SU-DHL-6 (cell line): ENCODE measurements around the gene PARD6A.

ENCODE experiments used
- H2AFZ ChIP-seq: fragments of 200-600 bp; sonication (generic); 2 replicates; pipeline ENCODE4 v1.6.1; 2014; ENCODE audit warnings: low read depth, mild to moderate bottlenecking, moderate library complexity, mixed read lengths, antibody characterized with exemption, low read length; ENCODE audit not compliant: severe bottlenecking
- H3F3A ChIP-seq: fragments of 200-600 bp; shearing (Covaris generic); 2 replicates; pipeline ENCODE4 v1.6.0; 2016; ENCODE audit warnings: antibody characterized with exemption, mild to moderate bottlenecking; ENCODE audit not compliant: insufficient read depth
- H3K27ac ChIP-seq: fragments of 200-600 bp; sonication (generic); 2 replicates; pipeline ENCODE4 v1.5.1; 2016; ENCODE audit warnings: low read depth, mild to moderate bottlenecking, low read length, moderate library complexity, mixed read lengths
- H3K27me3 ChIP-seq: fragments of 200-600 bp; sonication (generic), shearing (Covaris generic); 2 replicates; pipeline ENCODE4 v1.6.0; 2014; ENCODE audit warnings: mild to moderate bottlenecking, low read length
- H3K36me3 ChIP-seq: fragments of 200-600 bp; sonication (generic); 2 replicates; pipeline ENCODE4 v1.6.1; 2014; ENCODE audit warnings: mild to moderate bottlenecking, low read length, mixed read lengths
- H3K4me2 ChIP-seq: fragments of 300-600, 200-600 bp; shearing (Covaris generic), sonication (generic); 2 replicates; pipeline ENCODE4 v1.6.0; 2014; ENCODE audit warnings: low read length, low read depth, mild to moderate bottlenecking; ENCODE audit not compliant: poor library complexity, severe bottlenecking
- H3K4me3 ChIP-seq: fragments of 200-600 bp; sonication (generic); 2 replicates; pipeline ENCODE4 v1.5.1; 2014; ENCODE audit warnings: antibody characterized with exemption, low read length, mild to moderate bottlenecking, mixed read lengths; ENCODE audit not compliant: insufficient read depth, poor library complexity, severe bottlenecking
- H3K79me2 ChIP-seq: fragments of 200-600 bp; sonication (generic); 2 replicates; pipeline ENCODE4 v1.6.1; 2014; ENCODE audit warnings: mild to moderate bottlenecking, low read length, moderate library complexity; ENCODE audit not compliant: insufficient read depth
- H3K9ac ChIP-seq: fragments of 200-600 bp; sonication (generic); 2 replicates; pipeline ENCODE4 v1.7.0; 2014; ENCODE audit warnings: mild to moderate bottlenecking, low read length
- H3K9me2 ChIP-seq: fragments of 200-600 bp; sonication (generic); replicated peaks from 2 replicates; pipeline ENCODE4 v1.6.1; 2014; ENCODE audit warnings: low read length; ENCODE audit not compliant: insufficient read depth
- H3K9me3 ChIP-seq: fragments of 200-600 bp; sonication (generic); 2 replicates; pipeline ENCODE4 v1.6.1; 2014; ENCODE audit warnings: low read length, mixed read lengths; ENCODE audit not compliant: insufficient read depth
- H4K20me1 ChIP-seq: fragments of 200-600 bp; sonication (generic); 2 replicates; pipeline ENCODE4 v1.6.1; 2014; ENCODE audit warnings: low read depth, mild to moderate bottlenecking, antibody characterized with exemption, low read length, moderate library complexity, mixed read lengths
- EZH2phosphoT487 ChIP-seq: fragments of 200-600 bp; sonication (generic), shearing (Covaris generic); conservative IDR thresholded peaks from 2 replicates; pipeline ENCODE4 v1.6.1; 2018; ENCODE audit warnings: mild to moderate bottlenecking, antibody characterized with exemption, low read length, moderate library complexity, mixed read lengths
- TF ChIP-seq, protein P1 (sequence below): fragments of 200-600 bp; sonication (generic); IDR thresholded peaks from one replicate; pipeline ENCODE4 v1.5.1; 2017; ENCODE audit warnings: antibody characterized with exemption, mild to moderate bottlenecking, low read length, moderate library complexity; ENCODE audit not compliant: insufficient read depth, poor library complexity, severe bottlenecking

Gene PARD6A

DNA sequence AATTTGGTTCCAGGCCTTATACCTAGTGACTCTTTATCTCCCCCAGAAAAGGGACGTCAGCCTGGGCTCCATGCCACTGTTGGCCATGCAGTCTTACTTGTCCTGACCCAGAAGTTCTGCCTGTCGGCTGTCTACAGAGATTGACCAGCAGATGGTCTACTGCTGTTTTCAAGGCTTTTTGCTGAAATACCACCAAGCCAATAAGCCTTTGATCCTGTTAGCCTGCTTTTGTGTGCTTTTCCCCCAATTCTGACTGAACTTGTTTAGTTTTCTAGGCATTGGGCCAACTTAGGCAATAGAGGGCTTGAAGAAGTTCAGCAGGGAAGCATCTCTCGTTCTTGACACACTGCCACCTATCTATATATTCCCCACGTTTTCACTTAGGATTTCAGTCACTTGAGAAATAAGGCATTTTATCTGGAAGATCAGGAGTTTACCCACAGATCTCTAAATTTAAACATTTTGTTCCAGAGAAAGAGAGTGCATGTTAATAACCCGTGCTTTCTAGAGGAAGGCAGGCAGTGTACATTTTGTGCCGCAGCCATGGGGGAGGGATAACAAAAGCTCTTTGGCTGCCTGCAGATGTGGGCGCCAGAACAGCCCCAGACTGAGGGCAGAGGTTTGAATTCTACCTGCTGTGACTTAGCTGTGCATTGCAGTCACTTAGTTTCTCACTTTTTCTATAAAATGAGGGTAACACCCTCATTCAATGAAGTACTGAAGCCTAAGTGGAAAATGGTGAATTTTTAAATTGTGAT is 28.2 kb upstream of the PARD6A start:
- Histone ChIP-seq H3K36me3 (peaks cover 25% of the 10 kb centered on the region; the same call in 1 of the 2 replicates), H3K4me2 (no peak overlapping the region), H3K9ac (no peak overlapping the region), H3K27me3 (no peaks in the 10 kb centered on the region), H4K20me1 (no peaks in the 10 kb centered on the region), H3F3A (no peaks in the 10 kb centered on the region), H2AFZ (no peak overlapping the region), H3K27ac (no peak overlapping the region), H3K79me2 (no peaks in the 10 kb centered on the region), H3K9me2 (no peaks in the 10 kb centered on the region), H3K9me3 (no peaks in the 10 kb centered on the region), H3K4me3 (no peak overlapping the region)
- TF ChIP-seq, protein P1, sequence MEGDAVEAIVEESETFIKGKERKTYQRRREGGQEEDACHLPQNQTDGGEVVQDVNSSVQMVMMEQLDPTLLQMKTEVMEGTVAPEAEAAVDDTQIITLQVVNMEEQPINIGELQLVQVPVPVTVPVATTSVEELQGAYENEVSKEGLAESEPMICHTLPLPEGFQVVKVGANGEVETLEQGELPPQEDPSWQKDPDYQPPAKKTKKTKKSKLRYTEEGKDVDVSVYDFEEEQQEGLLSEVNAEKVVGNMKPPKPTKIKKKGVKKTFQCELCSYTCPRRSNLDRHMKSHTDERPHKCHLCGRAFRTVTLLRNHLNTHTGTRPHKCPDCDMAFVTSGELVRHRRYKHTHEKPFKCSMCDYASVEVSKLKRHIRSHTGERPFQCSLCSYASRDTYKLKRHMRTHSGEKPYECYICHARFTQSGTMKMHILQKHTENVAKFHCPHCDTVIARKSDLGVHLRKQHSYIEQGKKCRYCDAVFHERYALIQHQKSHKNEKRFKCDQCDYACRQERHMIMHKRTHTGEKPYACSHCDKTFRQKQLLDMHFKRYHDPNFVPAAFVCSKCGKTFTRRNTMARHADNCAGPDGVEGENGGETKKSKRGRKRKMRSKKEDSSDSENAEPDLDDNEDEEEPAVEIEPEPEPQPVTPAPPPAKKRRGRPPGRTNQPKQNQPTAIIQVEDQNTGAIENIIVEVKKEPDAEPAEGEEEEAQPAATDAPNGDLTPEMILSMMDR: no peak
- no peak for TF ChIP-seq EZH2phosphoT487

DNA sequence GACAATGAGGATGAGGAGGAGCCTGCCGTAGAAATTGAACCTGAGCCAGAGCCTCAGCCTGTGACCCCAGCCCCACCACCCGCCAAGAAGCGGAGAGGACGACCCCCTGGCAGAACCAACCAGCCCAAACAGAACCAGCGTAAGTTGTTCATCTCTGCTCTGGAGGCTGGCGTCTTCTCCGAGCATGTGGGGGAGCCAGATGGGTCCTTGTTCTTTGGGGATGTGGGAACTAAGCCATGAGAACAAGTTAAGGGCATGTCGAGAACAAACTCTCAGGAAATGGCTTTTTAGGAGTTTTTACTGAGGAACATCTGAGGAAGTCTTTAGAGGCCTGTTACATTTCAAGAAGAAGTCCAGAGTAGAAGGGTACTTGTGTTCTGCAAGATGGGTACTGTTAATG is 24.0 kb upstream of the PARD6A start:
- no peaks in the 10 kb centered on the region for H3K27me3 ChIP-seq
- no peaks in the 10 kb centered on the region for H3K9me3 ChIP-seq
- H3K4me2 ChIP-seq: no peak overlapping the region

DNA sequence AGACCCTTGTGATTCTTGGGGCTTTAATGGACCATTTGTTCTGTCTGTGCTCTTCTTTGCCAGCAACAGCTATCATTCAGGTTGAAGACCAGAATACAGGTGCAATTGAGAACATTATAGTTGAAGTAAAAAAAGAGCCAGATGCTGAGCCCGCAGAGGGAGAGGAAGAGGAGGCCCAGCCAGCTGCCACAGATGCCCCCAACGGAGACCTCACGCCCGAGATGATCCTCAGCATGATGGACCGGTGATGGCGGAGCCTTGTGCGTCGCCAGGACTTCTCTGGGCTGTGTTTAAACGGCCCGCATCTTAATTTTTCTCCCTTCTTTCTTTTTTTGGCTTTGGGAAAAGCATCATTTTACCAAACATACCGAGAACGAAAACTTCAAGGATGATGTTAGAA is 23.1 kb upstream of the PARD6A start:
- Histone ChIP-seq H3K27ac (no peak overlapping the region), H3K4me2 (no peak overlapping the region), H3K9me2 (no peaks in the 10 kb centered on the region), H4K20me1 (no peaks in the 10 kb centered on the region), H3K27me3 (no peaks in the 10 kb centered on the region), H3K4me3 (no peak overlapping the region), H3K9me3 (no peaks in the 10 kb centered on the region), H3F3A (peaks cover 17% of the 10 kb centered on the region), H2AFZ (no peak overlapping the region), H3K9ac (no peak overlapping the region), H3K36me3 (peaks cover 24% of the 10 kb centered on the region), H3K79me2 (no peaks in the 10 kb centered on the region)
- TF ChIP-seq EZH2phosphoT487: no peak
- TF ChIP-seq, protein P1: no peak

More for the DNA sequence above, 24.0 kb upstream of the PARD6A start:
- peaks cover 8% of the 10 kb centered on the region for H3F3A ChIP-seq
- no peak for TF ChIP-seq EZH2phosphoT487
- TF ChIP-seq, protein P1: no peak
- peaks cover 30% of the 10 kb centered on the region for H3K36me3 ChIP-seq
- no peak overlapping the region for H2AFZ ChIP-seq
- no peak overlapping the region for H3K9ac ChIP-seq
- H4K20me1 ChIP-seq: no peaks in the 10 kb centered on the region
- no peaks in the 10 kb centered on the region for H3K9me2 ChIP-seq
- no peaks in the 10 kb centered on the region for H3K79me2 ChIP-seq
- H3K4me3 ChIP-seq: no peak overlapping the region
- no peak overlapping the region for H3K27ac ChIP-seq
